Skin epidermis (tissue), 12 donors: ENCODE measurements around the gene LAS1L.
"Not testable (repeated sequence)": the region's sequence is repeated elsewhere in the genome, so short reads cannot be mapped to it uniquely, and the experiment has no call there.

Experiments
- H3K27ac ChIP-seq, 21 experiments: fragments of 200-600 bp; sonication (generic) in 11 of 21; one replicate each; pipeline ENCODE4 v1.5.0; 2020; ENCODE audit warnings: mild to moderate bottlenecking in 3 of 21, inconsistent platforms in 2 of 21, moderate library complexity in 2 of 21
- H3K4me3 ChIP-seq, 7 experiments: fragments of 200-600 bp; sonication (generic) in 2 of 7; one replicate each; pipeline ENCODE4 v1.5.0; 2020; ENCODE audit warnings: inconsistent platforms in 2 of 7, mild to moderate bottlenecking in 2 of 7, moderate library complexity in 1 of 7

Gene LAS1L

DNA sequence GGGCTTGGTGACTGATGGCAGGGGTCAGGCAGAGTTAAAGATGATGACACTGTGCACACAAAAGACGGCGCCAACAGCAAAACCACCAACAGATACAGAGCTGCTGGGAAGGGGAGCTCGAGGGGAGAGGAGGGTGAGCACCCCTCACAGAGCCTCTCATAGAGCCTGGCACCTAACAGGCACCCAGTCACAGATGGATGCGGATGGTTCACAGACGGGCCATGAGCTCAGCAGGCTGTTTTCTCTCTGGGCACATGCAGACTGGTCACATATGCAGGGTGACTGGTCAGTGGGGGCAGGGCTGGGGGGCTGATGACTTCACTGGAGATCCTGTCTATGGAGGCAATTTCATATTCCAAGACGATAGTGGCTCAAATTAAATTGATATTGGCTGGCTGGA is 15.1 kb downstream of the LAS1L start:
- H3K4me3 ChIP-seq, H3K27ac ChIP-seq: not testable (repeated sequence)

DNA sequence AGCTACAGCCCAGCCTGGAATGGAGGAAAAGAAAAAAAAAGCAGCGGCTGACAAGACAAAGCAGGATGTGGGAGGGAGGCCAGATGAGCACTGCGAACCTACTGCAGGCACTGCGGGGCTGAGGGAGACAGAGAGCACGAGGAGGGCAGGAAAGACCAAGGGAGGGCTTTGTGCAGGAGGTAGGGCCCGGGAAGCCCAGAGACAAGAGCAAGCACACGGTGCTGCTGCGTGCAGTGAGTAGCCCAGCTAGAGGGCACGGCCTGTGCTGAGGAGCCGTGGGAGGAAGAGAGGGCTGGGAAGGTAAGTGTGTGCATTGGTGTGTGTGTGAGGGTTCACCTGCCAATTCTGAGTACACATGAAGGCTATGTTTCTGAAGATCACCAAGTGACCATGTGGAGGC is 15.6 kb downstream of the LAS1L start:
- not testable (repeated sequence) for H3K4me3 ChIP-seq, H3K27ac ChIP-seq

- no peak overlapping the region for H3K4me3 ChIP-seq
- no peak overlapping the region for H3K27ac ChIP-seq
Measured at GRCh38 chrX:65517923-65518322, 16.7 kb downstream of the LAS1L start.

- H3K27ac ChIP-seq, result no peak overlapping the region
- H3K4me3 ChIP-seq, result no peak overlapping the region
Measured at GRCh38 chrX:65516756-65517155, 17.8 kb downstream of the LAS1L start.

DNA sequence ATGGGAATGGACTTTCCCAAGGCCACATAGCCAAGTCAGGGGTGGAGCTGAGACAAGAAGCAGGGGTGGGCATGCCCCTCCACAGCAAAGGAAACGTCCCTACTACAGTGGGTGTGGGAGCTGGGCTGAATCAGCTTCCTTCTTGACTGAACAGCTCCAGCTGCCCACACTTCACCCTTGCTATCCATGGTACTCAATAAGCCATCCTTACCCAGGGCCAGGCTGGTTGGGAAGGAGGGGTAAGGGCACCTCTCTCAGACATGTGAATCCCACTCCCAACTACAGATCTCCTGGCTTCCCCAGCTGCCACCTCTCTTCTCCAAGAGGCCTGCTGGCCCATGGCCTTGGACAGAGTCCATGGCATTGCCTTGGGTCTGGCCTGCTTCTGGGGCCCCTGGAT is 21.0 kb downstream of the LAS1L start:
- Histone ChIP-seq H3K27ac (no peak overlapping the region), H3K4me3 (no peak overlapping the region)

GRCh38 chrX:65509400-65509799 is 25.2 kb downstream of the LAS1L start:
- no peak overlapping the region for H3K27ac ChIP-seq
- no peak overlapping the region for H3K4me3 ChIP-seq

DNA sequence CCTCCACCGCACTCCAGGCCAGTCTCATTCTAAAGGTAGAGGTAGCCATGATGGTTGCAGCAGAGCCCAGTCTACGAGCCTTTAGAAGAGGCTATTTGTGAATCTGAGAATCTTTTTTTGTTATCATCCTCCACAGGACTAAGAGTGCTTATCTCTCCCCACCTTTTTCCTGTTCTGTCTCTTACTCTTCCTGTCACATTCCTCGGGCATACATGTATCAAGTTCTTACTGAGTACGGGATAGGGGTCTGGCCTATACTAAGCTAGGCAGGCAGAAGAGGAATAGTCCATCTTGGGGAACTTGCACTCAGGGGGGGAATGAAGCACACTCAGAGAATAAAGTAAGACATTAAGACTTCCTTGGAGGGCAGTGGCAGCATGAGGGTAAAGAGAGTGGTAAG is 25.7 kb downstream of the LAS1L start:
- Histone ChIP-seq H3K27ac (no peak overlapping the region), H3K4me3 (no peak overlapping the region)

GRCh38 chrX:65502618-65503017 is 32.0 kb downstream of the LAS1L start:
- H3K27ac ChIP-seq, result no peak overlapping the region
- H3K4me3 ChIP-seq, result no peak overlapping the region

- Histone ChIP-seq H3K4me3 (no peak overlapping the region), H3K27ac (no peak overlapping the region)
Measured at GRCh38 chrX:65493431-65493830, 41.2 kb downstream of the LAS1L start.

DNA sequence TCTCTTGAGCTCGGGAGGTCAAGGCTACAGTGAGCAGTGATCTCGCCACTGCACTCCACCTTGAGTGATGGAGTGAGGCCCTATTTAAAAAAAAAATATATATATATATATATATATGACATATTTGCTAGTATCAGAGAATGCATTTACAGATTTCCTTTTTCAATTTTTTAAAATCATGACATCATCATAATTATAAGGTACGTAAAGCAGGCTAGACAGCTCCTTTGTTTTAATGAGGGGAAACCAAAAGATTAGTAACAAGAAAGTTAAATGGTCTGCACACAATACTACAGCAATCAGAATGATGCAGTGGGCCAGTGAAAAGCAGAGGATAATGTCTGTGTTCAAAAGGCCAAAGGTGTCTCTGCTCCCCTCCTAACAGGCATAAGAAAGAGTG is 43.0 kb downstream of the LAS1L start:
- Histone ChIP-seq H3K4me3 (no peak overlapping the region), H3K27ac (no peak overlapping the region)

DNA sequence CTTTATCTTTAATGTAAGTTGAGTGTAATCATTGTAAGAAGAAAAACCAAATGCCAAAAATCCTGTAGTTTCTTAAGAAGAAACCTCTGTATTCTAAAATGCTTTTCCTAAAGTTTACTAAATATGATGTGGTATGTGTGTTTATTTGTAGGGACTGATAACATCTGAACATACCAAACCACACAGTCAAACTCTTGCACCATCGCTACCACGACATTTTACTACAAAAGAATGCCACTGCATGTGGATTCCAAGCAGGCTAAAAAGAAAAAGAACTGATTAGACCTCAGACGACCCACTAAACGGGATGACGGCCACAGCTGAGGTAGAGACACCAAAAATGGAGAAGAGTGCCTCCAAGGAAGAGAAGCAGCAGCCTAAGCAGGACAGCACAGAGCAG is 46.1 kb downstream of the LAS1L start:
- Histone ChIP-seq H3K4me3 (no peak overlapping the region), H3K27ac (no peak overlapping the region)

- no peak overlapping the region for H3K4me3 ChIP-seq
- no peak overlapping the region for H3K27ac ChIP-seq
Measured at GRCh38 chrX:65480960-65481359, 53.6 kb downstream of the LAS1L start.

GRCh38 chrX:65479102-65479501 is 55.5 kb downstream of the LAS1L start:
- not testable (repeated sequence) for H3K27ac ChIP-seq, H3K4me3 ChIP-seq

DNA sequence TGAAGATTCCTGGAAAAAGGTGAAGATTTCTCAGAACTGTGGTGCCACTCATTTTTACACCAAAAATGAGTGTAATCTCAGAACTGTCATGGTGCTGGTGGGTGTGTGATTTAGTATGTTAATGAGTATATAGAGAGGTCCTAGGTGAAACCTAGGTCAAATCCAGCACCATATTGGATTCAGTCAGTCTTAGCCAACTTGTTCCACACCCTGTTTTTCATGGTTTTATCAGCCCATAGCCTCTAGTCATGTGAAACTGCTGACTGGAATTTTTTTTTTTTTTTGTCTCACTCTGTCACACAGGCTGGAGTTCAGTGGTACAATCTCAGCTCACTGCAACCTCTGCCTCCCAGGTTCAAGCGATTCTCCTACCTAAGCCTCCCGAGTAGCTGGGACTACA is 58.0 kb downstream of the LAS1L start:
- Histone ChIP-seq H3K27ac (no peak overlapping the region), H3K4me3 (no peak overlapping the region)

DNA sequence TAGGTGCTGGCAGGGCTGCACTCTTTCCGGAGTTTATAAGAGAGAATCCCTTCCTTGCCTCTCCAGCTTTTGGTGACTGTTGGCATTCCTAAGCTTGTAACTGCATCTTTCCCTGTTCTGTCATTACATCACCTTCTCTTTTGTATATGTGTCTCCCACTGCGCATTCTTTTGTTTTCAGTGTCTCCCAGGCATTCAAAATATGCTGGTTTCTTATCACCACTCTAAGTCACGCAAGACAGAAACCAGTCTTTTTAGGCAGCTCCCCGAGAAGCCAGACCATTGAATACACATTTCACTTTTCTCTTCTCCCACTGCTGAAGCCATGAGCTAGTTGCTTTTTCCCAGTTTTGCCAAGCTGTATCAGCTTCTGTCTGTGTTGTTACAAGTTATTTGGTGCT is 71.0 kb downstream of the LAS1L start:
- H3K27ac ChIP-seq, result no peak overlapping the region
- no peak overlapping the region for H3K4me3 ChIP-seq
